ENCODE data around the gene APP. TPM values are rescaled to one million over a fixed set of nuclear protein-coding genes. Genes with fewer than 3 reads are reported as not detected.

APP gene
- total and polyA plus RNA-seq, 10 of the 15 experiments (the other 5 are each of a cell fraction or from before 2014, with no cell fraction given) = 8.8 to 94.9 (median 51.0) TPM

- POLR2A ChIA-PET = no interaction called here
- 41% methylated on average over 6 of the region's 6 CpGs for WGBS (ENCODE audit: insufficient coverage, insufficient replicate concordance, low lambda C conversion rate, missing lambda C conversion rate)
- Histone ChIP-seq H3K9me3 (replicated peaks; ENCODE audit: control insufficient read depth, insufficient read depth, low read length) (no peaks in the 10 kb centered on the region), H3K36me3 (ENCODE audit: control insufficient read depth in 2 of 2, insufficient read depth in 2 of 2, low read length in 1 of 2) (no peaks in the 10 kb centered on the region), H3K27me3 (replicated peaks in 1 of 2; ENCODE audit: control insufficient read depth in 2 of 2, insufficient read depth in 2 of 2, low read length in 1 of 2) (no peaks in the 10 kb centered on the region), H3K27ac (ENCODE audit: control insufficient read depth, insufficient read depth) (no peak overlapping the region), H3K4me2 (ENCODE audit: control insufficient read depth, insufficient read depth) (no peak overlapping the region), H3K79me2 (ENCODE audit: control insufficient read depth, insufficient read depth, low read length) (no peaks in the 10 kb centered on the region; the same call in 1 of the 2 replicates), H2AFZ (ENCODE audit: control insufficient read depth, low read depth, low read length) (no peak overlapping the region), H4K20me1 (ENCODE audit: control insufficient read depth, insufficient read depth) (no peaks in the 10 kb centered on the region), H3K4me1 (ENCODE audit: control insufficient read depth, insufficient read depth, low read length) (no peaks in the 10 kb centered on the region), H3K4me3 (no peak overlapping the region), H3K9ac (ENCODE audit: control insufficient read depth, insufficient read depth, low read length) (no peak overlapping the region)
- in situ Hi-C loops (cut with MboI) = no loop called here
- CTCF ChIA-PET = no interaction called here
- TF ChIP-seq ASH2L (IDR thresholded peaks at IDR 0.05; ENCODE audit: borderline replicate concordance, low read depth) (no peak), ZZZ3 (IDR thresholded peaks at IDR 0.05; ENCODE audit: control insufficient read depth, insufficient read length, low read depth) (no peak), SP1 (IDR thresholded peaks at IDR 0.05; ENCODE audit: low read depth, low read length) (no peak)
- TF ChIP-seq, protein P1, sequence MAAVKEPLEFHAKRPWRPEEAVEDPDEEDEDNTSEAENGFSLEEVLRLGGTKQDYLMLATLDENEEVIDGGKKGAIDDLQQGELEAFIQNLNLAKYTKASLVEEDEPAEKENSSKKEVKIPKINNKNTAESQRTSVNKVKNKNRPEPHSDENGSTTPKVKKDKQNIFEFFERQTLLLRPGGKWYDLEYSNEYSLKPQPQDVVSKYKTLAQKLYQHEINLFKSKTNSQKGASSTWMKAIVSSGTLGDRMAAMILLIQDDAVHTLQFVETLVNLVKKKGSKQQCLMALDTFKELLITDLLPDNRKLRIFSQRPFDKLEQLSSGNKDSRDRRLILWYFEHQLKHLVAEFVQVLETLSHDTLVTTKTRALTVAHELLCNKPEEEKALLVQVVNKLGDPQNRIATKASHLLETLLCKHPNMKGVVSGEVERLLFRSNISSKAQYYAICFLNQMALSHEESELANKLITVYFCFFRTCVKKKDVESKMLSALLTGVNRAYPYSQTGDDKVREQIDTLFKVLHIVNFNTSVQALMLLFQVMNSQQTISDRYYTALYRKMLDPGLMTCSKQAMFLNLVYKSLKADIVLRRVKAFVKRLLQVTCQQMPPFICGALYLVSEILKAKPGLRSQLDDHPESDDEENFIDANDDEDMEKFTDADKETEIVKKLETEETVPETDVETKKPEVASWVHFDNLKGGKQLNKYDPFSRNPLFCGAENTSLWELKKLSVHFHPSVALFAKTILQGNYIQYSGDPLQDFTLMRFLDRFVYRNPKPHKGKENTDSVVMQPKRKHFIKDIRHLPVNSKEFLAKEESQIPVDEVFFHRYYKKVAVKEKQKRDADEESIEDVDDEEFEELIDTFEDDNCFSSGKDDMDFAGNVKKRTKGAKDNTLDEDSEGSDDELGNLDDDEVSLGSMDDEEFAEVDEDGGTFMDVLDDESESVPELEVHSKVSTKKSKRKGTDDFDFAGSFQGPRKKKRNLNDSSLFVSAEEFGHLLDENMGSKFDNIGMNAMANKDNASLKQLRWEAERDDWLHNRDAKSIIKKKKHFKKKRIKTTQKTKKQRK (IDR thresholded peaks at IDR 0.05; ENCODE audit: low read depth, low read length) = no peak
- TF ChIP-seq, protein P2, sequence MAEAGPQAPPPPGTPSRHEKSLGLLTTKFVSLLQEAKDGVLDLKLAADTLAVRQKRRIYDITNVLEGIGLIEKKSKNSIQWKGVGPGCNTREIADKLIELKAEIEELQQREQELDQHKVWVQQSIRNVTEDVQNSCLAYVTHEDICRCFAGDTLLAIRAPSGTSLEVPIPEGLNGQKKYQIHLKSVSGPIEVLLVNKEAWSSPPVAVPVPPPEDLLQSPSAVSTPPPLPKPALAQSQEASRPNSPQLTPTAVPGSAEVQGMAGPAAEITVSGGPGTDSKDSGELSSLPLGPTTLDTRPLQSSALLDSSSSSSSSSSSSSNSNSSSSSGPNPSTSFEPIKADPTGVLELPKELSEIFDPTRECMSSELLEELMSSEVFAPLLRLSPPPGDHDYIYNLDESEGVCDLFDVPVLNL (IDR thresholded peaks at IDR 0.05; ENCODE audit: low read depth, low read length) = no peak
- DNase-seq (ENCODE audit: low read depth, low spot score) (no peak), ATAC-seq (no peak), FAIRE-seq (no peak)
- RAD21 ChIA-PET (ENCODE audit: unreplicated experiment) = no interaction called here
- intact Hi-C loops (cut with micrococcal nuclease; ENCODE audit: unreplicated experiment) = no loop called here
- SMC1A ChIA-PET (ENCODE audit: uncharacterized antibody, unreplicated experiment) = interaction anchor here (0.8 to 1.6 kb wide), 4 partner anchors 9 to 60 kb away, joined by 3 to 4 read pairs (median 3); no protein-coding TSS in a partner anchor
- BruUV-seq (replicated peaks) = no TSS peak
These were observed 42.7 kb downstream of the APP start for GRCh38 chr21:26127918-26128317.

All from GM12878 (cell line).